HG02588 (cell line): ENCODE data around the gene NPIPA7.
"Not testable (repeated sequence)": the region's sequence is repeated elsewhere in the genome, so short reads cannot be mapped to it uniquely, and the experiment has no call there.

Experiments used
- ATAC-seq: cut with Tn5 transposase; IDR thresholded peaks from one replicate; pipeline ENCODE4 v1.9.1; 2021; ENCODE audit warnings: mild to moderate bottlenecking, moderate library complexity; ENCODE audit not compliant: unreplicated experiment

The NPIPA7 gene

GRCh38 chr16:16417914-16418544 is 39.1 kb downstream of the NPIPA7 start:
- ATAC-seq, result not testable (repeated sequence)

GRCh38 chr16:16420515-16420914 is 41.6 kb downstream of the NPIPA7 start:
- ATAC-seq, result not testable (repeated sequence)

GRCh38 chr16:16425146-16425545 is 46.2 kb downstream of the NPIPA7 start:
- ATAC-seq, result not testable (repeated sequence)

DNA sequence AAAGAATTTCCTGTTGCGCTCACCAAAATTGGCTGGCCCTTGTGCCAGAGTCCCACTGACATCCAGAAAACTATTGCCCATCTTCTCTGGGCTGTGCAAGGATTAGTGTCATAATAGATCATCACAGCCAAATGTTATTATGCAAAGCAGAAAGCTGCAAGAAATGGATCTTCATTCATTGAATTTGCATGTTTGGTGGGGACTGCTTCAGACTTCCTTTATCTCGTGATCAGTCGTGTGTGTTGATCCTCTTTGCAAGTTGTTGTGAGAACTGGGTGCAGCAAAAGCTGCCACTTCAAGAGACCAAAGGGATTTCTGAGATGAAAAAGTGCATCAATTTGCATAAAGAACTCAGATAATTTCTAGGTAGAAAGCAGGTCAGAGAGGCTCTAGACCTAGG is 52.2 kb downstream of the NPIPA7 start:
- ATAC-seq, result not testable (repeated sequence)

GRCh38 chr16:16434711-16435110 is 55.8 kb downstream of the NPIPA7 start:
- not testable (repeated sequence) for ATAC-seq

DNA sequence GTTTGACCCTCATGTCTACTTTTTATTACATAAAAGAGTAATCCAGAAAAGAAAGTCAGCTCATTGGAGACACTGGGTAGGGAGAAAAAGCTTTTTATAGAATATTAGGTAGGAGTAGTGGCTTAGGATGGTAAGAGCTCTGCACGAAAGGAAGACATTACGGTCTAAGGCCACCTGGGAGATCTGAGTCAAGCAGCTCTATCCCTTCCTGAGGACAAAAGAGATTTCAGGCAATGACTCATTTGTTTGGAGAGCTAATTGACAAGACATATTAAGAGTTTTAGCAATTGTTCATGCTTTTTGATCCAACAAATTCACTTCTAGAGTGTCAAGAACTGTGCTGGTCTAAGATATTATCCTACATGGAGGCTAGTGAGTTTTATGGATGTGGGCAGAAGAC is 62.5 kb downstream of the NPIPA7 start:
- ATAC-seq, result not testable (repeated sequence)
